NCI-H2107 treated with DMSO at 0.1 percent for 48 hours (cell line): ENCODE results near the gene AMER3.
A peak's percentile ranks its signal among the peaks of the same experiment; 100 is the strongest.

Source experiments
- DNase-seq: peaks from one replicate; lab custom pipeline; 2025; ENCODE audit not compliant: unreplicated experiment; lab: John Stamatoyannopoulos, UW

AMER3 gene

DNA sequence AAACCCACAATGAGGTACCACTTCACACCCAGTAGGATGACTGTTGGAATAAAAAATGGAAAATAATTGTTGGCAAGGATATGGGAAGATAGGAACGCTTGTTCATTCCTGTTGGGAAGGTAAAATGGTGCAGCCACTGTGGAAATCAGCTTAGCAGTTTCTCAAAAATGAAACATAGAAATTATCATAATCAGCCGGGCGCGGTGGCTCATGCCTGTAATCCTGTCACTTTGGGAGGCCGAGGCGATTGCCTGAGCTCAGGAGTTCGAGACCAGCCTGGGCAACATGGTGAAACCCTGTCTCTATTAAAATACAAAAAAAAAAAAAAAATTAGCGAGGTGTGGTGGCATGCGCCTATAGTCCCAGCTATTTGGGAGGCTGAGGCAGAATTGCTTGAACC lies 23.4 kb downstream of the AMER3 start:
- no peak for DNase-seq

- DNase-seq, result no peak
Measured at GRCh38 chr2:130785466-130786055, 30.2 kb downstream of the AMER3 start.

GRCh38 chr2:130786076-130786475 lies 30.7 kb downstream of the AMER3 start:
- DNase-seq, result no peak

DNA sequence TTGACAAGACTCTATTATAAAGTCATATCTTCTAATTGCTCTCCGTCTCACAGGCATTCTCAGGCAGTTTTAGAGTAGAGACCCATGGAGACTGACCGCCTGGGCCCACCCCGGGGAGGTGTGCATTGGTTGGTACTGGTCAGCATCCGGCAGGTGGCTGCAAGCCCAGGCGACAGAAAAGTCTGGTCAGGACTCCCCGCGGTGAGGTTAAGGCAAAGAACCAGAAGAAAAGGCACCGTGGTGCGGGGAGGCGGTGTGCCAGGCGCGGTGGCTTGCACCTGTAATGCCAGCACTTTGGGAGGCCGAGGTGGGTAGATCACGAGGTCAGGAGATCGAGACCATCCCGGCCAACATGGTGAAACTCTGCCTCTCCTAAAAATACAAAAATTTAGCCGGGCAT lies 32.5 kb downstream of the AMER3 start:
- no peak for DNase-seq

DNA sequence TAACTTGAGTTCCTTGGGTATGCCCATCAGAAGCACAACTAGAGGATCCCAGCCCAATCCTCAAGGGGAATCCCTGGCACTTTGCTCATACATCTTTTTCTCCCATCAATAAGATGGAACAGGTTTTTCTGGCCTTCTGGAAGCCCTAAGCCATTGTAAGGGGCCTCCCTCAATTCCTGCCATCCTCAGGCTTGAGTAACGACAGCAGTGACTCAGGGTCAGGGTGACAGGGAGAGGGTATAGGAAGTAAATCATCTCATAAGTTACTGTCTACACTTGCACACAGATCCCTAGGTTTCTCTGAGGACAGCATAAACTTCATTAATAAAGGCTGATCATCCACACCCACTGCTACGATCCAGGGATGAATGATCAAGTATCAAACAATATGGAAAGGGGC lies 35.0 kb downstream of the AMER3 start:
- no peak for DNase-seq

- no peak for DNase-seq
Measured at GRCh38 chr2:130790804-130791616, 35.7 kb downstream of the AMER3 start.

GRCh38 chr2:130791617-130791939 lies 36.2 kb downstream of the AMER3 start:
- no peak for DNase-seq

DNA sequence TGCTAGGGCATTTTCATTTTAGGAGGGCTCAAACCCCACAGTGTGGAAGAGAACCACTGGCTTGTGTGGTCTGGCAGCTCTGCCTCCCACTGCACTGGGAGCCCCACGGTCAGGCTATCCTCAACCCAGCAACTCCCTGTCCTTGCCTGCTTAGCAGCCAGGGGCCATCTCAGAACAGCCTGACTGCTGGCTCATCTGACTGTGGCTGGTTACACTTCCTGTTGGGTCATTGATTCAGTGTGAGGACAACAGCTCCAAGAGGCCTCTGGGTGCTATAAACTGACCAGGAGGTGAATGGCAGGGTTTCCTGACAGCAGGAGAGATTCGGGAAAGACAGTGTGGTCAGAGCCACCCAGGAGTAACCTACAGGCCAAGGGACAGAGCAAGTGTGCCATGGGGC lies 40.1 kb downstream of the AMER3 start:
- no peak for DNase-seq

- no peak for DNase-seq
Measured at GRCh38 chr2:130796290-130796689, 41.0 kb downstream of the AMER3 start.

GRCh38 chr2:130797493-130798435 lies 42.4 kb downstream of the AMER3 start:
- DNase-seq, result peak; percentile 33

- DNase-seq, result peak; percentile 9
Measured at GRCh38 chr2:130798472-130799218, 43.3 kb downstream of the AMER3 start.

GRCh38 chr2:130799295-130799694 lies 44.0 kb downstream of the AMER3 start:
- no peak for DNase-seq

DNA sequence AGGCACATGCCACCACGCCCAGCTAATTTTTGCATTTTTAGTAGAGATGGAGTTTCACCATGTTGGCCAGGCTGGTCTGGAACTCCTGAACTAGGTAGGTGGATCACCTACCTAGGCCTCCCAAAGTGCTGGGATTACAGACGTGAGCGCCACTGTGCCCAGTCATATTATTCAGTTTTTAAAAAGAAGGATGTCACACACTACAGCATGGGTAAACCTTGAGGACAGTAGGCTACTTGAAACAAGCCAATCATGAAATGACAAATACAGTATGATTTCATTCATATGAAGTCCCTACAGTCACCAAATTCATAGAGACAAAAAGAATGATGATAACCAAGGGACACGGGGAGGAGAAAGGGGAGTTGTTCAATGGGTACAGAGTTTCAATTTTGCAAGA lies 50.3 kb downstream of the AMER3 start:
- no peak for DNase-seq

DNA sequence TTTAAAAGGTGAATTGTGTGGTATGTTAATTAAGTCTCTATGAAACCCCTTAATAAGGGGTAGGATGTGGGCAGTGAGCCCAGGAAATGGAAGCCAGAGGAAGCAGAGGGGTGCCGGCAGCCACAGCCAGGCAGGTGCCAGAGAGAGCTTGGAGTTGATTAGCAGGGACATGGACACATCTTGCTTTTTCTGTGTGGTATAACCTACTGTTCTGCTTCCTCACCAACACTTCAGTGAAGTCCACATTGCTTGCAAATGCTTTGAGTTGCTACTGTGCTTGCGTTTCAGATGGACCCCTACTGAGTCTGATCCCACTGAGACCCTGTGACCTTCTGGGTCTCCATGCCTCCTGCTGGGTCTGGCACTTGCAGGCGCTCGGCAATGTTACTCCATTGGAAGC lies 51.0 kb downstream of the AMER3 start:
- peak; percentile 23 for DNase-seq

DNA sequence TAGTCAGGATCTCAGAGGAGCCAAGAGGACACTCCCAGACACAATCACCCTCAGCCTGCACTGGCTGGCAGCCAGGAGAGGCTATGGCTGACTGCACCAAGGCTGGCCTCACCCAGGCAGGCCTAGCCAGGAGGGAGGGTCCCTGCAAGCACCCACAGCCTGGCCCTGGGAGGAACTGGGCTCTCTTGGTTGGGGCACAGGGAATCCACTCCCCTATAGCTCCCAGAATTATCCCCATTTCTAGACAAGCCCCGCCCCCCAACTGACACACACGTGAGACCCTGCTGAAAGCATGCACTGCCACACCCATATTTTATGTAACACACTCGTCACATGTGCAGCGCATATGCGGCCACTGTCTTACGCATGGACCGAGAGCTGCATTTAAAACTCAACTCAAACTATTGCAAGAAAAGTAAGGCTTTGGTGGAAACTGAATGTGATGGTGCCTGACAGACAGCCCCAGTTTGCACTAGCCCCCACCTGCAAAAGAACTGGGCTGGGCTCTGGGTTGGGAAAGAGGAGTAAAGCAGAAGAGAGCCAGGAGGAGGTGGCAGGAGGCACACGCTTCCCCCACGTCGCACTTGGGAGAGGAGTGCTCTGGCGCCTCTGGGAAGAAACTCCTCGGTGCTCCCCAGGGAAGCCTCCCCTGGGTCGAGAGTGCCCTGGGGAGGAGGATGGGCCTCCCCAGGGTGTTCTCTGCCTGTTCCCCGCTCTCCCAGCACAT lies 52.5 kb downstream of the AMER3 start:
- no peak for DNase-seq

DNA sequence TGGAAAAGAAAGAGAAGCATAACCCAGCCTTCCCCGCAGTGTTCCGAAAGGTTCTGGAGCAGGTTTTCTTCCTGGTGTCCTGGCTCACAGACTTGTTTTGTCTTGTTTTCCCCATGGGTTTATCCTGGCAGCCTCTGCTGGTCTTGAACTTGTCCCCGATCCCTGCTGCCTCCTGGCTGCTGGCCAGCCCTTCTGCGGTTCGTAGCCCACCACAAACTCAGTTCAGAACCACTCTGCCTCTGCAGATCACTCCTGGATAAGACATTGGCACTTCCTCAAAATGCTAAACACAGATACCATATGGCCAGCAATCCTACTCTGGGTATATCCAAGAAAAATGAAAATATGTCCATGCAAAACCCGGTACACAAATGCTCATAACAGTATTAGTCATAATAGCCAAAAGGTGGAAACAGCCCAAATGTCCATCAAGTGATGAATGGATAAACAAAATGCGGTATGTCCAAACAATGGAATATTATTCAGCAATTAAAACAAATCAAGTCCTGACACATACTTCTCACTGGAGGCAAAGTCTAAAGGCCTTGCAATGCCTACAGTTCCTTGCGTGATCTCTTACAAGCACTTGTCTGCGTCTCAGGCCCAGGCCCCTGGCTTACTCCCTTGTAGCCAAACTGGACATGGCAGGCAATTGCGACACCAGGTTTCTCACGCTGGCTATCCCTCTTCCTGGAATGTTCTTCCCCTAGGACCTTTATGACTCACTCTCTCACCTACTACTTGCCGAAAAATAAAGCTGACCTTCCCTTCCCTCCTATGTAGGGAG lies 53.3 kb downstream of the AMER3 start:
- DNase-seq, result no peak

DNA sequence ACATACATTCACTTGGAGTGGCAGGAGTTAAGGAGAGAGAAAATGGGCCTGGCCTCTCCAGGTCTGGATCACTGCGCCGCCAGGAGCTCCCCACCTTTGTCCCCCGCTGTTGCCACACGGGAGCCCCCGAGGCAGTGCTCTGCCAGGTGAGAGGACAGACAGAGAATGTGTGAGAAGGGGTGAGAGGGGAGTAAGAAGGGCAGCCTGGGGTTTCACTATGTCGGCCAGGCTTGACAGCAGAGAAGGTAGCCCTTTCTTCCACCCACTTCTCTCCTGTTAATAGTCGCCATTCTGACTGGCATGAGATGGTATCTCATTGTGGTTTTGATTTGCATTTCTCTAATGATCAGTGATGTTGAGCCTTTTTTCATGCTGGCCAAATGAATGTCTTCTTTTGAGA lies 55.1 kb downstream of the AMER3 start:
- DNase-seq, result no peak

DNA sequence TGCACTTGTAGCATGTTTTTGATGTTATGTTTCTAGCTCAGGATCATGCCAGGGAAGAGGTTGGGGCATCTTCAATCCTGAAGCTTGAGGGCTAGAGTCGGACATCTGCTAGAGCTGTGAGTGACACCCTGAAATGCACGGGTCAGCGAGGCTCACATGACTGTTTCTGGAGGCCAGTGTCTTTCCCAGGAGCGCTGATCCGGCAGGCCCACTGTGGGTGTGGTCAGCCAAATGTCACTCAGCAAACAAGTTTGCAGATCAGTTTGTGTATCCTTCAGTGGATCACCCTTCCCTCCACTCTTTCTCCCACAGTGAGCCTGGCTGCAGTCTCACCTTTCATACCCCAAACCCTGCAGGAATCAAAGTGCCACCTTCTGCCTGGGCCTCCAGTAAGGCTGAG lies 58.4 kb downstream of the AMER3 start:
- no peak for DNase-seq

GRCh38 chr2:130814931-130815680 lies 59.8 kb downstream of the AMER3 start:
- no peak for DNase-seq
